Ovary (tissue), 9 donors: Measurements from ENCODE around the gene MTFR1L. TPM values are rescaled to one million over a fixed set of nuclear protein-coding genes. Genes with fewer than 3 reads are reported as not detected.

Source experiments
- DNase-seq, 5 donors: peaks; one replicate each; pipeline ENCODE4 v3.0.0-alpha.2; 2019 to 2020
- H3K27ac ChIP-seq, 2 donors: fragments of 200-600 bp; one replicate each; pipeline versions ENCODE4 v1.5.1 to v1.8.0; 2019 to 2022
- H3K27me3 ChIP-seq: fragments of 200-600 bp; one replicate; pipeline ENCODE4 v1.8.0; 2022
- H3K36me3 ChIP-seq: fragments of 200-600 bp; sonication (generic); one replicate; pipeline ENCODE4 v1.5.1; 2019
- H3K4me1 ChIP-seq: one replicate; pipeline ENCODE4 v1.8.1; 2013; ENCODE audit warnings: mild to moderate bottlenecking, moderate library complexity; ENCODE audit not compliant: insufficient read depth
- H3K4me3 ChIP-seq: fragments of 200-600 bp; sonication (generic); one replicate; pipeline ENCODE4 v1.5.1; 2017
- H3K9me3 ChIP-seq, 2 donors: fragments of 200-600 bp in 1 of 2; sonication (generic) in 1 of 2; one replicate each; pipeline versions ENCODE4 v1.5.1 to v1.8.1; 2013 to 2019; ENCODE audit warnings: mild to moderate bottlenecking in 1 of 2, moderate library complexity in 1 of 2
- CTCF ChIP-seq, 3 donors: fragments of 450-650 bp in 2 of 3; fragments of 200-600 bp in 1 of 3; IDR thresholded peaks; one replicate each; pipeline versions ENCODE4 v1.5.1 to v1.8.0; 2016 to 2022; ENCODE audit warnings: antibody characterized with exemption in 3 of 3, mild to moderate bottlenecking in 1 of 3
- EP300 ChIP-seq: sonication (generic); formaldehyde crosslinking; IDR thresholded peaks from one replicate; pipeline ENCODE4 v1.6.1; 2017; ENCODE audit warnings: antibody characterized with exemption
- POLR2A ChIP-seq: fragments of 450-650 bp; IDR thresholded peaks from one replicate; pipeline ENCODE4 v1.6.1; 2017; ENCODE audit warnings: antibody characterized with exemption, mild to moderate bottlenecking, moderate library complexity
- WGBS, 3 donors: extraction: QIAGEN DNeasy Blood & Tissue Kit in 1 of 3; methylation state at CpG; one replicate each; pipeline versions ENCODE4 v1.1.5 to v1.1.7; 2013 to 2017; 5-methylcytosine and 5-hydroxymethylcytosine counted together
- intact Hi-C, 4 donors: fragments of 100-400 bp; cut with DNase I; formaldehyde crosslinking; loops; one replicate each; pipeline versions ENCODE4 v1.11.0 to v1.15.1; 2022 to 2023
- polyA plus RNA-seq, 2 donors: library from polyadenylated mRNA; stranded (reverse); fragments of 200-250 nt in 1 of 2; fragments of 350-450 nt in 1 of 2; fragmentation: Illumina TruSeq in 1 of 2; extraction: RNeasy Lipid Tissue Mini Kit (QIAGEN cat#74804) in 1 of 2; gene quantifications; one replicate each; pipeline ENCODE4 v1.2.3, GENCODE V29; 2013 to 2014
- total RNA-seq, 7 donors: library from RNA; depleted of rRNA in 2 of 7; stranded (reverse); fragments of >200 nt in 2 of 7; fragmentation: NEBNext Ultra II Directional in 3 of 7; extraction: Animal tissue kit (Norgen Biotek cat#: 25700) in 3 of 7; gene quantifications; one replicate each; pipeline versions ENCODE4 v1.1.0 to v1.2.4, GENCODE V29; 2016 to 2023
- donor health status: DM: no; HTN: no; CAD: no; lungs with moderate emphysema.
- donor health status: DM: no; HTN: no; CAD: no.
- donor health status: Bipolar disorder and iron deficiency.
- donor health status: DM: yes; HTN: yes; CAD: no.
- donor health status: DM: no; HTN: no; CAD: no.
- donor health status: DM: yes; HTN: yes; CAD: no.

Gene MTFR1L
- total and polyA plus RNA-seq, 9 donors: 55.5 to 113 (median 97.1) TPM

DNA sequence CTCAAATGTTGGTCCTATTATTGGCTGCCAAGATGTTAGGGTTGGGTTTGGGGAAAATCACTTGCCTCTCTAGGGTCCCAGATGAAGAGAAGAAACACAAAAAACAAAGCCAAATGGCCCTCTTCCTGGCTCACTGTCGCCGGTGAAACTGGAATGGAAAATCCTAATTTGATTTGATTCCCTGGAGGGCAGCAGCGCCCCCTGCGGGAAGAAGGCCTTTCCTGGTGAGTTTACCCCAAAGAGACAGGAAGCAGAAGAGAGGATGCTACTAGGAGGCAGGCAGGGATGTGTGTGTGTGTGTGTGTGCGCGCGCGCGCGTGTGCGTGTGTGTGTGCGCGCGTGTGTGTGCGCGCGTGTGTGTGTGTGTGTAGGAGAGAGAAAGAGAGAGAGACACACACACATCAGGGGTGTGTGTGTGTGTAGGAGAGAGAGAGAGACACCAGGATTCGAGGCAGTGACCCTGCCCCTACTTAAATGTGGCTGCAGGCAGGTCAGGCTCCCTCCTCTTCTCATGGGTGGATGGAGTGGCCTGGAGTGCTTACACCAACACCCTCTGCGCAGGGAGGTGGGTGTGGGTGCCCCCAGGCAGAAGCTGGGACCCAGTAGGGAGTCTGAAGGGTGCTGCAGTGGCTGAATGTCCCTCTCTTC lies 22.8 kb upstream of the MTFR1L start:
- Histone ChIP-seq H3K9me3 (no peaks in the 10 kb centered on the region), H3K36me3 (no peaks in the 10 kb centered on the region), H3K4me3 (no peak overlapping the region), H3K27me3 (no peaks in the 10 kb centered on the region), H3K4me1 (peaks cover 5% of the 10 kb centered on the region), H3K27ac (no peak overlapping the region)
- no peak for TF ChIP-seq POLR2A
- peak; percentile 69 to 74 (median 69) for TF ChIP-seq CTCF (IDR thresholded peaks at IDR 0.05)
- intact Hi-C loops: loop anchor here (1.0 to 10.0 kb wide), 7 partner anchors 52 to 1385 kb away; partner anchors contain the start of gene STPG1 (in 1 of the 4)
- 6% methylated on average over 17 to 19 of the region's 19 CpGs for WGBS, 3 donors
- DNase-seq: peak; percentile 79 to 90 (median 89)

DNA sequence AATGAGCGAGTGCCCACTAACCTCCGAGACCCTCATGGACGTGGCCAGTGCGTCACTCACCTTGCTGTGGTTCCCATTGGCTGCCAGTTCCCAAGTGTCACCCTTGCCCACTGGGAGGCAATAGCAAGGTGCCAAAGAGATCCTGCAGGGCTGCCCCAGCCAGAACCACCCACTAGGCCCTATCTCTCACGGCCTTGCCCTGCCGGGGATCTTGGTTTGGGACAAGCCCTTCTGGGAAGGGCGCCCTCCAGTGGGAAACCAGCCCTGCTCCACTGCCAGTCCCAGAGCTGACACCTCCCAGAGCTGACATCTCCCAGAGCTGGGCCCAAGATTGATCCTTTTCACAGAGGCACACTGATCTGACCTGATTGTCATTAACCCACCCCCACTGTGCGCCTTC lies 21.8 kb upstream of the MTFR1L start:
- no peak overlapping the region for H3K27ac ChIP-seq
- intact Hi-C loops: loop anchor here (1.0 to 10.0 kb wide), 7 partner anchors 53 to 1386 kb away; partner anchors contain the start of gene STPG1 (in 1 of the 4)

GRCh38 chr1:25798666-25799351 lies 20.9 kb upstream of the MTFR1L start:
- DNase-seq: no peak
- intact Hi-C loops: loop anchor here in 3 of 4 donors (5.0 to 10.0 kb wide), 5 partner anchors 54 to 1387 kb away; partner anchors contain the start of gene STPG1 (in 1 of the 3)
- Histone ChIP-seq H3K9me3 (no peaks in the 10 kb centered on the region), H3K27me3 (no peaks in the 10 kb centered on the region), H3K4me1 (peaks cover 5% of the 10 kb centered on the region), H3K4me3 (no peak overlapping the region), H3K27ac (no peak overlapping the region), H3K36me3 (no peaks in the 10 kb centered on the region)
- 71 to 81% (median 75%) methylated on average over 8 of the region's 8 CpGs for WGBS, 3 donors
- TF ChIP-seq EP300 (no peak), POLR2A (no peak), CTCF (IDR thresholded peaks at IDR 0.05) (no peak)

More for the DNA sequence above, 21.8 kb upstream of the MTFR1L start:
- H3K4me3 ChIP-seq: no peak overlapping the region
- H3K4me1 ChIP-seq: peaks cover 5% of the 10 kb centered on the region
- TF ChIP-seq EP300 (no peak), CTCF (IDR thresholded peaks at IDR 0.05) (no peak), POLR2A (no peak)
- H3K9me3 ChIP-seq: no peaks in the 10 kb centered on the region
- no peak for DNase-seq
- whole genome bisulfite sequencing, 3 donors: 72 to 99% (median 79%) methylated on average over 5 to 8 of the region's 8 CpGs
- no peaks in the 10 kb centered on the region for H3K27me3 ChIP-seq
- no peaks in the 10 kb centered on the region for H3K36me3 ChIP-seq

GRCh38 chr1:25799352-25799934 lies 20.3 kb upstream of the MTFR1L start:
- peak in 1 of 5 donors; percentile 63 for DNase-seq
- TF ChIP-seq EP300 (no peak), POLR2A (no peak), CTCF (IDR thresholded peaks at IDR 0.05) (no peak)
- intact Hi-C loops: loop anchor here in 3 of 4 donors (5.0 to 10.0 kb wide), 5 partner anchors 55 to 1387 kb away; partner anchors contain the start of gene STPG1 (in 1 of the 3)
- H3K4me1 ChIP-seq: peaks cover 5% of the 10 kb centered on the region
- peak overlapping the region in 1 of 2 donors; percentile 59 for H3K27ac ChIP-seq
- 13 to 22% (median 18%) methylated on average over 12 of the region's 12 CpGs for WGBS, 3 donors
- H3K9me3 ChIP-seq: no peaks in the 10 kb centered on the region
- no peaks in the 10 kb centered on the region for H3K27me3 ChIP-seq
- H3K36me3 ChIP-seq: no peaks in the 10 kb centered on the region
- peak overlapping the region; percentile 32 for H3K4me3 ChIP-seq
